ENCODE results near the gene CTTNBP2NL. TPM values are rescaled to one million over a fixed set of nuclear protein-coding genes. Genes with fewer than 3 reads are reported as not detected.
"Not testable (repeated sequence)": the region's sequence is repeated elsewhere in the genome, so short reads cannot be mapped to it uniquely, and the experiment has no call there.

Gene CTTNBP2NL
- total RNA-seq, 3 donors from 2014 or later, result 0.81 to 1.2 (median 1.1) TPM

DNA sequence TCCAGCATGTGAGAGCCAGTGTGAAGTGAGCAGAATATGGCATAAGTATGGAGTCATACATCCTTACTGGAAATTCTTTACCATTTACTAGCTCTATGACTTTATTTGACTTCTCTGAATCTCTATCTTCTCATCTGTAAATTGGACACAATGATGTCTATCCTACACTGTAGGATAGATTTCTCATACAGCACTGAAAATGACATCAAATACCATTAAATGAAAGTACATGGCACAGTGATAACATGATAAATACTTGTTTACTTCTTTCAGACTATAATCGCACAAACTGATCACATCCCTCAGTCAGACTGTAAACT lies 1.3 kb upstream of the CTTNBP2NL start:
- no peaks in the 10 kb centered on the region for H3K36me3 Mint-ChIP-seq (ENCODE audit: insufficient read depth)
- peaks cover 21% of the 10 kb centered on the region for H3K27me3 Mint-ChIP-seq (ENCODE audit: low read depth)
- DNase-seq (no peak), ATAC-seq (no peak)
- peaks cover 28% of the 10 kb centered on the region for H3K4me1 Mint-ChIP-seq (ENCODE audit: low read depth)
- H3K9me3 Mint-ChIP-seq, result no peaks in the 10 kb centered on the region
- no peak overlapping the region for H3K4me3 Mint-ChIP-seq

DNA sequence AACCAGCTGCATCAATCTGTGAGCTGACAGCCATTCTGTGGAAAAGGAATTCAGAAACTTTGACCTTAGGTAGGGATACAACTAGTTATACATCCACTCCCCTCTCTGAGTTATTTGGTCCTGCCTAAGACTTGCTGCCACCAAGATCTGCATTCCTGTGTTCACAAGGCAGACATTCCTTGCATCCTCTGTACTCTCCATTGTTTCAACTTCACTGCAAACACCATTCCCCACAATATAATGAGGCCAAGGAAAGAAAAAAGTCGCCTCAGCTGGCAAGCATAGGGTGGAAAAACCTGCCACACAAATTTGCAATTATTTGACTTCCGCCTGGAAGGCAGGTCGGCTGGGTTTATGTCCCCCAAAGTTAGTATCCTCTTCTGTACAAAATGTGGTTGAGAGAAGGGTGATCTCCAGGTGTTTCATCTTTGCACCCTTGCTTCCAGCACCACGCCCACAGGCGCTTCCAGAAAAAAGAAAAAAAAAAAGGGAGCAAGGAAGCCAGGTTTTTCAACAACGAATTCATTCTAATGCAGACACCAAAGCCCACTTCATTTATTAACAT lies 676 bp upstream of the CTTNBP2NL start:
- Mint-ChIP-seq H3K4me1 (ENCODE audit: low read depth) (peaks cover 28% of the 10 kb centered on the region), H3K27me3 (ENCODE audit: low read depth) (peaks cover 21% of the 10 kb centered on the region), H3K9me3 (no peaks in the 10 kb centered on the region), H3K36me3 (ENCODE audit: insufficient read depth) (no peaks in the 10 kb centered on the region), H3K4me3 (peak overlapping the region; percentile 84)
- ATAC-seq (no peak), DNase-seq (no peak)

GRCh38 chr1:112396653-112397471 lies 848 bp downstream of the CTTNBP2NL start:
- DNase-seq (no peak), ATAC-seq (no peak)
- Mint-ChIP-seq H3K9me3 (no peaks in the 10 kb centered on the region), H3K27me3 (ENCODE audit: low read depth) (peaks cover 16% of the 10 kb centered on the region), H3K36me3 (ENCODE audit: insufficient read depth) (no peaks in the 10 kb centered on the region), H3K4me1 (ENCODE audit: low read depth) (peaks cover 23% of the 10 kb centered on the region), H3K4me3 (peak overlapping the region; percentile 84)

GRCh38 chr1:112397841-112398240 lies 1.8 kb downstream of the CTTNBP2NL start:
- DNase-seq, result no peak
- Mint-ChIP-seq H3K4me1 (ENCODE audit: low read depth) (peaks cover 23% of the 10 kb centered on the region), H3K27me3 (ENCODE audit: low read depth) (peaks cover 12% of the 10 kb centered on the region), H3K9me3 (no peaks in the 10 kb centered on the region), H3K36me3 (ENCODE audit: insufficient read depth) (no peaks in the 10 kb centered on the region), H3K4me3 (no peak overlapping the region)
- ATAC-seq, result no peak

- DNase-seq (no peak), ATAC-seq (no peak)
- peaks cover 8% of the 10 kb centered on the region for H3K27me3 Mint-ChIP-seq (ENCODE audit: low read depth)
- peaks cover 20% of the 10 kb centered on the region for H3K4me1 Mint-ChIP-seq (ENCODE audit: low read depth)
- no peaks in the 10 kb centered on the region for H3K36me3 Mint-ChIP-seq (ENCODE audit: insufficient read depth)
- H3K9me3 Mint-ChIP-seq, result no peaks in the 10 kb centered on the region
- H3K4me3 Mint-ChIP-seq, result no peak overlapping the region
Measured at GRCh38 chr1:112399456-112399855, 3.4 kb downstream of the CTTNBP2NL start.

DNA sequence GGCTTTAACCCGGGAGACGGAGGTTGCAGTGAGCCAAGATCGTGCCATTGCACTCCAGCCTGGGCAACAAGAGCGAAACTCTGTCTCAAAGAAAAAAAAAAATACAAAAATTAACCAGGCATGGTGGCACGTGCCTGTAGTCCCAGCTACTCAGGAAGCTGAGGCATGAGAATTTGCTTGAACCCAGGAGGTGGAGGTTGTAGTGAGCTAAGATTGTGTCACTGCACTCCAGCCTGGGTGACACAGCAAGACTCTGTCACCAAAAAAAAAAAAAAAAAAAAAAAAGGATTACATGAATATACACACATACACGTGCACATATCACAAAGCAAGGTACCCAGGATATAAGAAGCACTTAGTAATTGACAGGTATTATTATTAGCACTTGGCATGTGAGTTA lies 4.7 kb downstream of the CTTNBP2NL start:
- H3K27me3 Mint-ChIP-seq (ENCODE audit: low read depth); H3K9me3 Mint-ChIP-seq; H3K36me3 Mint-ChIP-seq (ENCODE audit: insufficient read depth); H3K4me1 Mint-ChIP-seq (ENCODE audit: low read depth); DNase-seq; H3K4me3 Mint-ChIP-seq; ATAC-seq: not testable (repeated sequence)

GRCh38 chr1:112402682-112403643 lies 6.9 kb downstream of the CTTNBP2NL start:
- Mint-ChIP-seq H3K36me3 (ENCODE audit: insufficient read depth) (no peaks in the 10 kb centered on the region), H3K4me3 (no peak overlapping the region), H3K4me1 (ENCODE audit: low read depth) (no peaks in the 10 kb centered on the region), H3K9me3 (no peaks in the 10 kb centered on the region), H3K27me3 (ENCODE audit: low read depth) (peaks cover 3% of the 10 kb centered on the region)
- no peak for DNase-seq
- ATAC-seq, result no peak

GRCh38 chr1:112406771-112407170 lies 10.8 kb downstream of the CTTNBP2NL start:
- no peak for ATAC-seq
- no peak overlapping the region for H3K4me3 Mint-ChIP-seq
- H3K9me3 Mint-ChIP-seq, result no peaks in the 10 kb centered on the region
- H3K4me1 Mint-ChIP-seq (ENCODE audit: low read depth), result no peaks in the 10 kb centered on the region
- no peak for DNase-seq
- H3K27me3 Mint-ChIP-seq (ENCODE audit: low read depth), result peaks cover 2% of the 10 kb centered on the region
- no peaks in the 10 kb centered on the region for H3K36me3 Mint-ChIP-seq (ENCODE audit: insufficient read depth)

GRCh38 chr1:112409414-112409813 lies 13.4 kb downstream of the CTTNBP2NL start:
- no peak for ATAC-seq
- no peaks in the 10 kb centered on the region for H3K9me3 Mint-ChIP-seq

DNA sequence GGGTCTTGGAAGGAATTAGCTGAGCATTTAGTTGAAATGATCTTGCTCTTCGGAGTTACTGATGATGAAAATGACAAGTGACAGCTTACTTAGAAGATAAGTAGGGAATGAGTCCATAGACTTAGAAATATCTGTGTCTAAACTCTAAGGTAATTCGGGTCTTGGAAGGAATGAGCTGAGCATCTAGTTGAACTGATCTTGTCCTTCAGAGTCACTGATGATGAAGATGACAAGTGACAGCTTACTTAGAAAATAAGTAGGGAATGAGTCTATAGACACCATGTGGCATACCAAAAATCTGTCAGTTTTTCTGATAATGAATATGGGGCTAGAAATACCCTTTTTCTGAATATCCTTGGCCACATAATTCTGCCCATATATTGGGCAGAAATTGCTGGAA lies 14.7 kb downstream of the CTTNBP2NL start:
- Mint-ChIP-seq H3K9me3 (no peaks in the 10 kb centered on the region), H3K36me3 (ENCODE audit: insufficient read depth) (no peaks in the 10 kb centered on the region), H3K4me1 (ENCODE audit: low read depth) (no peaks in the 10 kb centered on the region), H3K27me3 (ENCODE audit: low read depth) (no peaks in the 10 kb centered on the region), H3K4me3 (no peak overlapping the region)
- ATAC-seq (no peak), DNase-seq (no peak)

More at GRCh38 chr1:112409414-112409813, 13.4 kb downstream of the CTTNBP2NL start:
- Mint-ChIP-seq H3K4me3 (no peak overlapping the region), H3K36me3 (ENCODE audit: insufficient read depth) (no peaks in the 10 kb centered on the region), H3K27me3 (ENCODE audit: low read depth) (peaks cover 2% of the 10 kb centered on the region), H3K4me1 (ENCODE audit: low read depth) (no peaks in the 10 kb centered on the region)
- no peak for DNase-seq

- Mint-ChIP-seq H3K4me1 (ENCODE audit: low read depth) (no peaks in the 10 kb centered on the region), H3K4me3 (no peak overlapping the region), H3K27me3 (ENCODE audit: low read depth) (peaks cover 4% of the 10 kb centered on the region), H3K9me3 (no peaks in the 10 kb centered on the region), H3K36me3 (ENCODE audit: insufficient read depth) (no peaks in the 10 kb centered on the region)
- no peak for ATAC-seq
- no peak for DNase-seq
Measured at GRCh38 chr1:112417271-112417670, 21.3 kb downstream of the CTTNBP2NL start.

DNA sequence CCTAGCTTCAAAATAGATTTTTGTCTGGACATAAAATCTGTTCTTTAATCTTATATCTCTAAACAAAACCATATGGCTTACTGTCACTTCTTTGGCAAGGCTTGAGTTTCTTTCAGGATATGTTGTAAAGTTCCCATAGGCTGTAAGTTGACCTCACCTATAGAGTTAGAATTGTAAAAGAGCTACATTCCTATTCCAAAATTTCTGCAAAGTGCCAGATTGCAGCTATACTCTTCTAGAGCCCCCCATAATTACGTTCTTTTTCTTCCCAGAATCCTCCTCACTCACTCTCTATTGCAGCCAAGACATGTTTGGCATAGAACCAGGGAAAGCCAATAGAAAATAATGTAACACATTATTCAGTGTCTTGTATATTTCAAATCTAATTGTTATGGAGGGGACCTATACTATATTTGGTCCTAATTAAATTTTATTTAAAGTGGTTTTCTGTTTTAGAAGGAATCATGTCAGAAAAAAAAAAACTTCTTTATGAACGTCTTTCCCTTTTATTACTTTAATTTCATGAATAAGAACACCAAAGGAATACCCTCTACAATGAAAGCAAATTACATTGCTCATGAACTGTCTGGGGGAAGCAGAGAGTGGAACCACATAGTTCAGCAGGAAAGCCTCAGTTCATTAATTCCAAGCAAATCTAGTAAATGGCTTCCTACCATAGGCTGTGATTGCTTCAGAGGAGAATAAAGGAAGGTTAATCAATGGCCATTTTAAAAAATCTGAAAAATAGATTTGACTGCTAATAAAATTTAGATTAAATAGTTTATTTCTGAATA lies 22.3 kb downstream of the CTTNBP2NL start:
- DNase-seq (no peak), ATAC-seq (no peak)
- no peaks in the 10 kb centered on the region for H3K4me1 Mint-ChIP-seq (ENCODE audit: low read depth)
- H3K9me3 Mint-ChIP-seq, result no peaks in the 10 kb centered on the region
- no peak overlapping the region for H3K4me3 Mint-ChIP-seq
- H3K27me3 Mint-ChIP-seq (ENCODE audit: low read depth), result peaks cover 4% of the 10 kb centered on the region
- no peaks in the 10 kb centered on the region for H3K36me3 Mint-ChIP-seq (ENCODE audit: insufficient read depth)

- Mint-ChIP-seq H3K36me3 (ENCODE audit: insufficient read depth) (no peaks in the 10 kb centered on the region), H3K4me3 (no peak overlapping the region), H3K4me1 (ENCODE audit: low read depth) (no peaks in the 10 kb centered on the region), H3K9me3 (no peaks in the 10 kb centered on the region), H3K27me3 (ENCODE audit: low read depth) (peaks cover 4% of the 10 kb centered on the region)
- DNase-seq, result no peak
- no peak for ATAC-seq
Measured at GRCh38 chr1:112423207-112423606, 27.2 kb downstream of the CTTNBP2NL start.

DNA sequence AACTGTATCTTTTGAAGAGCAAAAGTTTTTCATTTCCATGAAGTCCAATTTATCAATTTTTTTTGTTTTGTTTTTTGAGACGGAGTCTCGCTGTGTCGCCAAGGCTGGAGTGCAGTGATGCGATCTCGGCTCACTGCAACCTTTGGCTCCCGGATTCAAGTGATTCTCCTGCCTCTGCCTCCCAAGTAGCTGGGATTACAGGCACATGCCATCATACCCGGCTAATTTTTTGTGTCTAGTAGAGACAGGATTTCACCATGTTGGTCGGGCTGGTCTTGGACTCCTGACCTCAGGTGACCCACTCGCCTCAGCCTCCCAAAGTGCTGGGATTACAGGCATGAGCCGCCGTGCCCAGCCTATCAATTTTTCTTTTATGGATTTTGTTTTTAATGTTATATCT lies 27.7 kb downstream of the CTTNBP2NL start:
- not testable (repeated sequence) for H3K27me3 Mint-ChIP-seq (ENCODE audit: low read depth); DNase-seq; H3K9me3 Mint-ChIP-seq; H3K36me3 Mint-ChIP-seq (ENCODE audit: insufficient read depth); H3K4me1 Mint-ChIP-seq (ENCODE audit: low read depth); ATAC-seq; H3K4me3 Mint-ChIP-seq
